ENCODE results near the gene FBXW2. TPM values are rescaled to one million over a fixed set of nuclear protein-coding genes. Genes with fewer than 3 reads are reported as not detected.

The FBXW2 gene
- total and polyA plus RNA-seq, 2 donors (not counting 3 experiments of a cell fraction or from before 2014, with no cell fraction given) = 32.5 to 70.2 TPM

DNA sequence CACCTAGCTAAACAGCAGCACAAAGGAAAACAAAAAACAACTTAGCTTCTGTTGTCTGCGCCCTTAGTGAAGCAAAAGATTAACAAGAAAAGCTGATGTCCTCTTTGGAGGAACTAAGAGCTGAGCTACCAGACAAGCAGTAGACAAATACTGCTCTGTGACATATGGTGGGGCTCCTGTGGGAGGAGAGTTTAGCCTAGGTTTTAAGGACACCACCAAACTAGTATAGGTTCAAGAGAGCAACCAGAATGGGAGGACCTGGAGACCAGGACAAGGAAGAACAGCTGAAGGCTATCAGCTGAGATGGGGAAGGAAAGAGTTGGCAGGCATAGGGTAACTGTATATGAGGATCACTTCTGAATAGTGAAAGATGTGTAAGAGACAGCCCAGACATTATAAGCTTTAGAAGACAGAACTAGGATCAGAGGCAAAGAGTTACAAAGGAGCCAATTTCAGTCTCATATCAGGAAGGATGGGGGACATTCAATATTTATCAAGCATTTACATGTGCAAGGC is 27.2 kb downstream of the FBXW2 start:
- H3K9ac ChIP-seq (replicated peaks; ENCODE audit: extremely low read depth, insufficient read depth, low read length) = no peak overlapping the region
- no peak overlapping the region for H3K27ac ChIP-seq (ENCODE audit: insufficient read depth, low read depth, low read length)
- dilution Hi-C loops (cut with MboI; ENCODE audit: extremely low pct_ligation_motif_present, low sequenced_read_pairs) (no loop called here), intact Hi-C loops (cut with micrococcal nuclease) (no loop called here)
- peaks cover 2% of the 10 kb centered on the region for H3K79me2 ChIP-seq (ENCODE audit: control insufficient read depth, insufficient read depth, low read length)
- H3K4me1 ChIP-seq (ENCODE audit: control insufficient read depth, extremely low read depth, insufficient read depth, low read length) = no peaks in the 10 kb centered on the region
- H3K9me1 ChIP-seq (replicated peaks; ENCODE audit: control insufficient read depth, extremely low read depth, insufficient read depth, low read length) = no peaks in the 10 kb centered on the region
- FAIRE-seq (peak; percentile 38), DNase-seq (ENCODE audit: low read depth, low spot score) (no peak)
- CTCF ChIA-PET = interaction anchor here (0.8 to 1.3 kb wide), 5 partner anchors 10 to 307 kb away, joined by 3 to 8 read pairs (median 3); no protein-coding TSS in a partner anchor
- H4K20me1 ChIP-seq (replicated peaks; ENCODE audit: control insufficient read depth, extremely low read depth, insufficient read depth, low read length) = peaks cover 3% of the 10 kb centered on the region
- no peak overlapping the region for H2AFZ ChIP-seq (ENCODE audit: low read depth, low read length)
- H3K9me3 ChIP-seq (replicated peaks; ENCODE audit: control insufficient read depth, insufficient read depth, low read length) = no peaks in the 10 kb centered on the region
- H3K36me3 ChIP-seq (ENCODE audit: control insufficient read depth in 2 of 2, extremely low read depth in 1 of 2, insufficient read depth in 2 of 2, low read length in 2 of 2) = peaks cover 14 to 19% of the 10 kb centered on the region in 2 experiments
- POLR2A ChIA-PET = no interaction called here
- no TSS peak for BruUV-seq (replicated peaks)
- TF ChIP-seq POLR2A (IDR thresholded peaks at IDR 0.05; ENCODE audit: low read depth, low read length) (no peak), GATA2 (IDR thresholded peaks at IDR 0.05; ENCODE audit: insufficient read depth, insufficient read length, low read depth, low read length) (no peak), POLR2AphosphoS5 (IDR thresholded peaks at IDR 0.05; ENCODE audit: insufficient read depth, low read depth, low read length) (no peak), JUN (IDR thresholded peaks at IDR 0.05; ENCODE audit: borderline replicate concordance, insufficient read depth, insufficient read length, low read depth) (no peak), FOS (IDR thresholded peaks at IDR 0.05; ENCODE audit: borderline replicate concordance, insufficient read depth, low read length) (no peak), EZH2 (IDR thresholded peaks at IDR 0.05; ENCODE audit: borderline replicate concordance, low read depth, low read length, severe bottlenecking) (no peak), MYC (IDR thresholded peaks at IDR 0.05; ENCODE audit: low read depth, low read length) (no peak), MAX (IDR thresholded peaks at IDR 0.05; ENCODE audit: insufficient read depth, insufficient read length) (no peak)
- H3K4me2 ChIP-seq (ENCODE audit: insufficient read depth, low read length) = no peak overlapping the region
- H3K27me3 ChIP-seq (ENCODE audit: control insufficient read depth in 2 of 2, insufficient read depth in 2 of 2, low read length in 2 of 2) = no peaks in the 10 kb centered on the region
- H3K4me3 ChIP-seq (replicated peaks in 1 of 3; ENCODE audit: insufficient read depth in 1 of 3, low read depth in 1 of 3, low read length in 3 of 3) = no peak overlapping the region

DNA sequence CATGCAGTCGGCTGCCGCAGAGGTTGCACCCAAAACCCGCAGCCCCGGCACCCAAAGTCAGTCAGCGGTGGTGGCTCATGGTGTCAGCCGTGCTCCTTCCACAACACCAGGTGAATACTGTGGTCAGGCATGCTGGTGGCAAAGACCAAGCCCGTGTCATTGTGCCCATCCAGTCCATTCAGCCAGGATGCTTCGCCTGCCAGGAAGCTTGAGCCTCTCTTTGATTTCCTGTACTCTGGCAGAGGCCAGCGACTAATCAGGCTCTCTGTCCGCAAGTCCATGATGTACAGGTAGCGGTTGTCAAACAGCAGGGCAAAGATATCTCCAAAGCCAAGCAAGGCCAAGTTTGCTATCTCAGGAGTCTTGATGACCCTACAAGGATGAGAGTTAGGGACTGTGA is 28.7 kb downstream of the FBXW2 start:
- Histone ChIP-seq H3K27me3 (ENCODE audit: control insufficient read depth in 2 of 2, insufficient read depth in 2 of 2, low read length in 2 of 2) (no peaks in the 10 kb centered on the region), H3K9me1 (replicated peaks; ENCODE audit: control insufficient read depth, extremely low read depth, insufficient read depth, low read length) (no peaks in the 10 kb centered on the region), H3K4me3 (replicated peaks in 1 of 3; ENCODE audit: insufficient read depth in 1 of 3, low read depth in 1 of 3, low read length in 3 of 3) (no peak overlapping the region), H3K4me2 (ENCODE audit: insufficient read depth, low read length) (no peak overlapping the region), H3K9me3 (replicated peaks; ENCODE audit: control insufficient read depth, insufficient read depth, low read length) (no peaks in the 10 kb centered on the region), H2AFZ (ENCODE audit: low read depth, low read length) (no peak overlapping the region), H3K4me1 (ENCODE audit: control insufficient read depth, extremely low read depth, insufficient read depth, low read length) (no peaks in the 10 kb centered on the region), H3K79me2 (ENCODE audit: control insufficient read depth, insufficient read depth, low read length) (peaks cover 2% of the 10 kb centered on the region), H3K9ac (replicated peaks; ENCODE audit: extremely low read depth, insufficient read depth, low read length) (no peak overlapping the region), H4K20me1 (replicated peaks; ENCODE audit: control insufficient read depth, extremely low read depth, insufficient read depth, low read length) (peaks cover 3% of the 10 kb centered on the region), H3K36me3 (ENCODE audit: control insufficient read depth in 2 of 2, extremely low read depth in 1 of 2, insufficient read depth in 2 of 2, low read length in 2 of 2) (peaks cover 14 to 17% of the 10 kb centered on the region in 2 experiments), H3K27ac (ENCODE audit: insufficient read depth, low read depth, low read length) (no peak overlapping the region)
- ChIA-PET POLR2A (no interaction called here), CTCF (interaction anchor here (1.2 to 1.3 kb wide), 3 partner anchors 8 to 295 kb away, joined by 3 to 8 read pairs (median 3); no protein-coding TSS in a partner anchor)
- TF ChIP-seq POLR2A (IDR thresholded peaks at IDR 0.05; ENCODE audit: low read depth, low read length) (no peak), POLR2AphosphoS5 (IDR thresholded peaks at IDR 0.05; ENCODE audit: insufficient read depth, low read depth, low read length) (no peak), JUN (IDR thresholded peaks at IDR 0.05; ENCODE audit: borderline replicate concordance, insufficient read depth, insufficient read length, low read depth) (no peak), MYC (IDR thresholded peaks at IDR 0.05; ENCODE audit: low read depth, low read length) (no peak), FOS (IDR thresholded peaks at IDR 0.05; ENCODE audit: borderline replicate concordance, insufficient read depth, low read length) (no peak)
- intact Hi-C loops (cut with micrococcal nuclease) (no loop called here), dilution Hi-C loops (cut with MboI; ENCODE audit: extremely low pct_ligation_motif_present, low sequenced_read_pairs) (no loop called here)
- DNase-seq (ENCODE audit: low read depth, low spot score) = no peak
- BruUV-seq (replicated peaks) = no TSS peak
- no peak for FAIRE-seq
